OCI-LY3 (cell line): ENCODE measurements around the gene RELL1.

ENCODE experiments used
- H2AFZ ChIP-seq: fragments of 200-600, 300-600 bp; shearing (Covaris generic); 2 replicates; pipeline ENCODE4 v1.6.0; 2014; ENCODE audit warnings: antibody characterized with exemption, low read depth, low read length
- H3K27ac ChIP-seq: fragments of 200-600, 300-600 bp; sonication (generic); 2 replicates; pipeline ENCODE4 v1.5.1; 2014; ENCODE audit warnings: mild to moderate bottlenecking, low read length, moderate library complexity, mixed read lengths
- H3K27me3 ChIP-seq: fragments of 200-600, 300-600 bp; sonication (generic); 2 replicates; pipeline ENCODE4 v1.6.1; 2014; ENCODE audit warnings: low read depth, low read length, mixed read lengths
- H3K36me3 ChIP-seq: fragments of 200-600, 300-600 bp; sonication (generic); replicated peaks from 2 replicates; pipeline ENCODE3; 2014; ENCODE audit warnings: low read depth, low read length, mixed read lengths
- H3K4me1 ChIP-seq: fragments of 300-600, 200-600 bp; sonication (generic); 2 replicates; pipeline ENCODE4 v1.6.1; 2014; ENCODE audit warnings: low read length, mixed read lengths
- H3K4me2 ChIP-seq: fragments of 200-600, 300-600 bp; sonication (generic); 2 replicates; pipeline ENCODE4 v1.6.1; 2014; ENCODE audit warnings: low read length, mixed read lengths
- H3K4me3 ChIP-seq: fragments of 300-600, 200-600 bp; sonication (generic); 2 replicates; pipeline ENCODE4 v1.5.1; 2014; ENCODE audit warnings: antibody characterized with exemption, mild to moderate bottlenecking, low read length, moderate library complexity
- H3K79me2 ChIP-seq: fragments of 300-600, 200-600 bp; shearing (Covaris generic); 2 replicates; pipeline ENCODE4 v1.6.1; 2014; ENCODE audit warnings: mild to moderate bottlenecking, low read length, mixed read lengths
- H3K9ac ChIP-seq: fragments of 300-600, 200-600 bp; shearing (Covaris generic); 2 replicates; pipeline ENCODE4 v1.6.0; 2014; ENCODE audit warnings: mild to moderate bottlenecking, low read length, moderate library complexity
- H3K9me3 ChIP-seq: fragments of 200-600, 300-600 bp; shearing (Covaris generic); 2 replicates; pipeline ENCODE4 v1.6.1; 2014; ENCODE audit warnings: low read length, mixed read lengths; ENCODE audit not compliant: insufficient read depth
- H4K20me1 ChIP-seq: fragments of 200-600, 300-600 bp; sonication (generic); 2 replicates; pipeline ENCODE4 v1.6.1; 2016; ENCODE audit warnings: low read length, mixed read lengths; ENCODE audit not compliant: insufficient read depth
- CTCF ChIP-seq: fragments of 200-600, 300-600 bp; sonication (generic); IDR thresholded peaks from 2 replicates; pipeline ENCODE4 v1.5.1; 2014; ENCODE audit warnings: antibody characterized with exemption, low read length, low read depth
- EZH2phosphoT487 ChIP-seq: fragments of 200-600 bp; shearing (Covaris generic); IDR thresholded peaks from 2 replicates; pipeline ENCODE4 v1.6.1; 2018; ENCODE audit warnings: antibody characterized with exemption, mixed run types, low read depth

Gene RELL1

DNA sequence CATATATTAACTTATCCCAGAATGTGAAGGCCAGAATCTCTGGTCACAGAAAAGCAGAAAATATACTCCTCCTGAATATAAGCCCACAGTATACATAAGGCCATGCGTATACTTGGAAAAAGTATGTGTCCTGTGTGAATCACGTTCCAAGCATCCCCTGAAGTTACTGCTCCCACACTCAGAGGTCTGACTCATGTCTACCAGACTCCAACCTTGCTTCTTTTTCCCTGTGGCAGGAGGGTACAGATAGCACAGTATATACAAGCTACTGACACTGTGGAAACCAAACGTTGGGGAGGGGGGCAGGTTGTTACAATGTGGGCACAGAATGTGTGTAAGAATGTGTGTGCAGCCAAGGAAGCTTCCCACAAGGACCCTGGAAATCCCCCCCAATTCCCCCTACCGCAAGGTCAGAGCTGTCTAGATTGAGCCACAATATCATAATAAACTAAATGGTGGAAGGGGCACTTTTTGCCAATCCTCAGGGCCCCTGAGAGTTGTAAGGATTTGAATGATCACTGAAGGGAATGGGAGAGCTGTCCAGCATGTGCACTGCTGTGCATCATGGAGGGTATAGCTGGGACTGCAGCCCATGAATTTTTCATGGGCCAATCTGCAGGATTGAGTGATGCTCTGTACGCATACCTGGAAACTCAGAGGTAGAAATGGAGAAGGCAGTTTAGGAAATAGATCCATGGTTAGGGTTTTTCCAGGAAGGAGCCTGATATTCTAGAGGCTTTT is 7.4 kb upstream of the RELL1 start:
- TF ChIP-seq EZH2phosphoT487: no peak
- Histone ChIP-seq H2AFZ (no peak overlapping the region), H3K79me2 (no peaks in the 10 kb centered on the region), H3K27me3 (peaks cover 33% of the 10 kb centered on the region), H3K4me1 (no peaks in the 10 kb centered on the region), H3K9me3 (no peaks in the 10 kb centered on the region; the same call in 1 of the 2 replicates), H3K4me2 (no peak overlapping the region), H3K27ac (no peak overlapping the region), H4K20me1 (no peaks in the 10 kb centered on the region), H3K4me3 (no peak overlapping the region), H3K9ac (no peak overlapping the region), H3K36me3 (no peaks in the 10 kb centered on the region)

DNA sequence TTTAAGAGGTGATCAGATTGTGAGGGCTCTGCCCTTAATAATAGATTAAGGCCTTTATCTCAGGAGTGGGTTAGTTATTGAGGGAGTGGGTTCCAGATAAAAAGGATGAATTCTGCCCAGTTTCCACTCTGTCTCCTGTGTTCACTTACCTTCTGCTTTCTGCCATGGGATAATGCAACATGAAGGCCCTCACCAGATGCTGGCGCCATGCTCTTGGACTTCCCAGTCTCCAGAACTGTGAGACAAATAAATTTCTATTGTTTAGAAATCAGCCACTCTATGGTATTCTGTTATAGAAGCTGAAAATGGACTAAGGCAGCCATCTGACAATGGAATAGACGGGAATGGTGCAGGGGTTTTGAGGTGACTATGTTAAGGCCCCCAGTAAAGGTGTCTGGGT is 6.9 kb upstream of the RELL1 start:
- Histone ChIP-seq H3K27me3 (peaks cover 35% of the 10 kb centered on the region), H3K9me3 (no peaks in the 10 kb centered on the region; the same call in 1 of the 2 replicates), H3K36me3 (no peaks in the 10 kb centered on the region), H3K9ac (no peak overlapping the region), H3K4me2 (no peak overlapping the region), H2AFZ (no peak overlapping the region), H3K4me1 (no peaks in the 10 kb centered on the region), H4K20me1 (no peaks in the 10 kb centered on the region), H3K27ac (no peak overlapping the region), H3K79me2 (no peaks in the 10 kb centered on the region), H3K4me3 (no peak overlapping the region)
- no peak for TF ChIP-seq CTCF

DNA sequence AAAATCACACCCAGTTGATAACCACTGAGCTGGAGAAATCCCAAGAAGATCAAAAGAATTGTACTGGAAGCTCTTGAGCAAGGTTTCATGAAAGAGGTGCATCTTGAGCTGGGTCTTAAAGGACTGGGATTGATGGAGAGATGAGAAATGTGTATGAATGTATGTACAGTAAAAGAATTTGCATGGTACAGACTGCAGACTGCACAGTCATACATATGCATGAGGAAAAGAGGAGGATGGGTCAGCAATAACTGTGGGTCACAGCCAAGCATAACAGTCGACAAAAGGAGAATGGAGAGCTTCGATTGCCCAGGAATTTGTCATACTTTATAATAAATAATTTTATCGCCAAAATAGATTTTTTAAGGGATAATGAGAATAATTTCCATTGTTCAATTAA is 4.8 kb upstream of the RELL1 start:
- no peak overlapping the region for H3K4me2 ChIP-seq
- no peak overlapping the region for H3K27ac ChIP-seq
- H3K9me3 ChIP-seq: no peaks in the 10 kb centered on the region; the same call in 1 of the 2 replicates
- H2AFZ ChIP-seq: no peak overlapping the region
- H3K9ac ChIP-seq: no peak overlapping the region
- no peak overlapping the region for H3K4me3 ChIP-seq
- H3K4me1 ChIP-seq: peaks cover 3% of the 10 kb centered on the region; the same call in 1 of the 2 replicates
- H4K20me1 ChIP-seq: no peaks in the 10 kb centered on the region
- H3K27me3 ChIP-seq: peaks cover 38% of the 10 kb centered on the region
- no peaks in the 10 kb centered on the region for H3K36me3 ChIP-seq
- no peaks in the 10 kb centered on the region for H3K79me2 ChIP-seq
- no peak for TF ChIP-seq EZH2phosphoT487
- TF ChIP-seq CTCF: no peak

GRCh38 chr4:37689353-37690095 is 3.3 kb upstream of the RELL1 start:
- H3K4me1 ChIP-seq: peaks cover 9% of the 10 kb centered on the region
- H3K4me2 ChIP-seq: no peak overlapping the region
- H3K79me2 ChIP-seq: no peaks in the 10 kb centered on the region
- H3K4me3 ChIP-seq: no peak overlapping the region
- peaks cover 44% of the 10 kb centered on the region for H3K27me3 ChIP-seq
- no peaks in the 10 kb centered on the region; the same call in 1 of the 2 replicates for H4K20me1 ChIP-seq
- TF ChIP-seq CTCF: no peak
- no peak for TF ChIP-seq EZH2phosphoT487
- H3K9me3 ChIP-seq: no peaks in the 10 kb centered on the region; the same call in 1 of the 2 replicates
- H2AFZ ChIP-seq: no peak overlapping the region
- H3K36me3 ChIP-seq: no peaks in the 10 kb centered on the region
- no peak overlapping the region for H3K9ac ChIP-seq
- H3K27ac ChIP-seq: no peak overlapping the region
